Measurements from ENCODE around the gene SLC22A17. TPM values are rescaled to one million over a fixed set of nuclear protein-coding genes. Genes with fewer than 3 reads are reported as not detected.

The SLC22A17 gene
- total and polyA plus RNA-seq, 2 of the 8 experiments (the other 6 are each of a cell fraction or from before 2014, with no cell fraction given), result 43.0 to 49.0 TPM

DNA sequence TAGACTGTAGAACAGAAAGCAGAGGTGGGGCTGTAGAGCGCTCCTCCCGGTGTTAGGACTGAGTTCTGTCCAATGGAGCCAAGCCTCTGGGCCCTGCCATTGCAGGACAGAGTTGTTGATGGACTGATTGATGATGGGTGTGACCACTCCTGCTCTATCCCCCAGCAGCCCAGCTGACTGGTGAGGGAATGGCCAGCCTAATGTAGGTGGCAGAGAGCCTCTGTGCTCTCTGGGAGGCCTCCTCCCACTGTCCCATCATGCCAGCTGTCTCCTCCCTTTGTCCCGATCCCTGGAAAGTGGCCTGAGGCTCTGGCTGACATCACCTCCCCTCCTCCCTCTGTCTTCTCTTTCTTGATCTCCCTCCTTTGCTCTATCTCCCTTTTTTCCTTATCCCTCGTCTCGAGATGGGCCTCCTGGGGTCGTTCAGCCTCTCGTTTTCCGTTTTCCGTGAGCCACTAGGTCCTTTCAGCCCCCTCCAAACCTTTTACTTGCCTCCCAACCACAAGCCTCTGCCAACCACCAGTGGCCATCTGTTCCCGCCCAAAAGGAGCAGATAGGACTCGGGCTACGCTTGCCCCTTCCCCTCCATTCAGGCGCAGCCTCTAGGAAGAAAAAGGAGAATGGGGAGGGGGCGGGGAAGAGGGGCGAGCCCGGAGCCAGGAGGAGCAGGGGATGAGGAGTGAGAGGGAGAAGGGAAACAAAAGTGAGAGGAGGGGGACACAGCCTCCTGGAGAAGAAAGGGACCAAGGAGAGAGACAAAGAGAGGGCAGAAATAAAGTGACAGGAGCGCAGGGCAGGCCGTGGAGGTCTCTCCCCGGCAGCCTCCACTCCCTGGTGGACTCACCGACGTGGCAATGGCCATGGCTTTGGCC lies 11.7 kb upstream of the SLC22A17 start (continued):
- TF ChIP-seq CHD7 (IDR thresholded peaks at IDR 0.05; ENCODE audit: insufficient replicate concordance, low read length) (no peak), CHD2 (IDR thresholded peaks at IDR 0.05; ENCODE audit: low read length) (0 out of 2 replicates have a peak, but pooled peaks have one; percentile 39), POLR2AphosphoS5 (IDR thresholded peaks at IDR 0.05; ENCODE audit: low read depth, low read length) (no peak), SUZ12 (IDR thresholded peaks at IDR 0.05; ENCODE audit: low read length) (no peak), POU5F1 (IDR thresholded peaks at IDR 0.05; ENCODE audit: low read depth, low read length) (no peak), CHD1 (IDR thresholded peaks at IDR 0.05; ENCODE audit: low read depth, low read length) (no peak), EZH2 (IDR thresholded peaks at IDR 0.05; ENCODE audit: low read depth, low read length, severe bottlenecking) (no peak), TAF7 (optimal IDR thresholded peaks at IDR 0.05; ENCODE audit: borderline replicate concordance, low read depth, low read length) (peak; percentile 60), SP1 (IDR thresholded peaks at IDR 0.05; ENCODE audit: low read depth, low read length) (no peak), JUN (IDR thresholded peaks at IDR 0.05; ENCODE audit: low read depth, low read length) (no peak), SIRT6 (IDR thresholded peaks at IDR 0.05; ENCODE audit: low read length) (no peak)

All from H1 (cell line).